ENCODE data around the gene TRIL.

Gene TRIL, protein sequence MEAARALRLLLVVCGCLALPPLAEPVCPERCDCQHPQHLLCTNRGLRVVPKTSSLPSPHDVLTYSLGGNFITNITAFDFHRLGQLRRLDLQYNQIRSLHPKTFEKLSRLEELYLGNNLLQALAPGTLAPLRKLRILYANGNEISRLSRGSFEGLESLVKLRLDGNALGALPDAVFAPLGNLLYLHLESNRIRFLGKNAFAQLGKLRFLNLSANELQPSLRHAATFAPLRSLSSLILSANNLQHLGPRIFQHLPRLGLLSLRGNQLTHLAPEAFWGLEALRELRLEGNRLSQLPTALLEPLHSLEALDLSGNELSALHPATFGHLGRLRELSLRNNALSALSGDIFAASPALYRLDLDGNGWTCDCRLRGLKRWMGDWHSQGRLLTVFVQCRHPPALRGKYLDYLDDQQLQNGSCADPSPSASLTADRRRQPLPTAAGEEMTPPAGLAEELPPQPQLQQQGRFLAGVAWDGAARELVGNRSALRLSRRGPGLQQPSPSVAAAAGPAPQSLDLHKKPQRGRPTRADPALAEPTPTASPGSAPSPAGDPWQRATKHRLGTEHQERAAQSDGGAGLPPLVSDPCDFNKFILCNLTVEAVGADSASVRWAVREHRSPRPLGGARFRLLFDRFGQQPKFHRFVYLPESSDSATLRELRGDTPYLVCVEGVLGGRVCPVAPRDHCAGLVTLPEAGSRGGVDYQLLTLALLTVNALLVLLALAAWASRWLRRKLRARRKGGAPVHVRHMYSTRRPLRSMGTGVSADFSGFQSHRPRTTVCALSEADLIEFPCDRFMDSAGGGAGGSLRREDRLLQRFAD

DNA sequence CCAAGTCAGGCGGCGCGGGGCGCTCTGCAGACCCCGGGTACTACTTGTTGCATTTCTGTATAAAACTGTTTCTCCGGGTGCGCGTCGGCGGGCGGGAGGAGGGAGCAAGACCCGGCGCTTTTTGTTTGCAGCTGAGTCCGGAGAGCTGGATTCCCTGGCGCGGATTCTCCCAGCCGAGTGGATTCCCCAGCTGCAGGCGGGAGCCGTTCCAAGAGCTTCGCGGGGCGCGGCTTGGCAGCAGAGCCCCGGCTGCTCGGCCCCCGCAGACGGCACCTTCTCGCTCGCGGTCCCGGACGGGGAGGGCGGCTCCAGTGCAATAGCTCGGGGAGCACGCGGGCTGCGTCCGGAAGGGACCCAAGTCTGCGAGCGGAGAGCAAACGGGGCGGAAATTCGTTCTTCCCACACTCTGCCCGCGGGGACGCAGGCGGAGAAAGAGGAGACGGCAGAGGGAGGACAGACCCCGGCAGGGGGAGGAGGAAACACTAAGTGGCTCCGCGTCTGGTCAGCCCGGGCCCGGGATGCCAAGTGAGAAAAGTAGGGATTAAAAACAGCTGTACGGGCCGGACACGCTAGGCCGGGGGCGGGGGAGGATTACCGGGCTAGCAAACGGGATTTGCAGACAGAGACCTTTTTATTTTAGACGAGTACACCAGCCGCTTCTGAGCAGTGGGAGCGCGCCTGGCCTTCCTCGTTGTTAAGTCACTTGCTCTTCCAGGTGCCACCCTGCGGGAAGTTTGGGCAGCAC lies at the start of gene TRIL:
Gene TRIL, minus strand, starts transcription at position 96 of the 745 bp plus-strand sequence. CDS start 284 bp downstream, outside the sequence.
- no peak for DNase-seq

DNA sequence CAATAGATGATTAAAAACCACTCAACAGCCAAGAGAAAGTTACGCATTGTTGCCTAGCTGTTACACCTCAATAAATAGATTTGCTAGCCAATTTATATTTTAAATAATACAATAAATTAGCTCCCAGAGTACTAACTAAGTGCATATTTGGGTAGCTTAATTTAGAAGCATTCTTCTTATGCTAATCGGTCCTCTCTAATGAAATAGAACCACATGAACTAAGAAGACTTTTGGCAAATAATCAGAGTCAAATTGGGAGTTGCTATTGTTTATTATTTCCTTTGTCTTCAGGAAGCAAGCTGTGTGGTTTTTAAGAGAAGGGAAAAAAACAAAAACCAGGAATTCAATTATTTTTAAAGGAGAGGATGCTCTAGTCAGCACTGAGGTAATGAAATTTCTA lies 49.0 kb upstream of the TRIL start:
- no peak for DNase-seq

DNA sequence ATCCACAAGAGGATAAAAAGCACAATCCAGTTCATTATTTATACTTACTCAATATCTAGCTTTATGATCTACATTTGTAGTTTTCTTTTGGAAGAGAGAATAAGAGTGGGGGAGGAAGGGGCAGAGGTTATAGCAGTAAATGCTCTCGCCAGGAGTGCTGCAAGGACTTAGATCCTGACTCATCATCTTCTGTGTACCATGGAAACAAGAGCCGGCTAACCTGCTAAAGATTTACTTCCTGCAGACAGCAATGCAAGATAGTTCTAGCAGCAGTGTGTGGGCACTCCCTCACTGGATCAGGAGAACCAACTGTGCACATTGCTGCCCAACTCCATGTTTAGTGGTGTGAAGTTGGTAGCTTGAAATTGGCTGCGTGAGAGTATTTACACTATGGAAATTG lies 47.7 kb upstream of the TRIL start:
- DNase-seq, result no peak

DNA sequence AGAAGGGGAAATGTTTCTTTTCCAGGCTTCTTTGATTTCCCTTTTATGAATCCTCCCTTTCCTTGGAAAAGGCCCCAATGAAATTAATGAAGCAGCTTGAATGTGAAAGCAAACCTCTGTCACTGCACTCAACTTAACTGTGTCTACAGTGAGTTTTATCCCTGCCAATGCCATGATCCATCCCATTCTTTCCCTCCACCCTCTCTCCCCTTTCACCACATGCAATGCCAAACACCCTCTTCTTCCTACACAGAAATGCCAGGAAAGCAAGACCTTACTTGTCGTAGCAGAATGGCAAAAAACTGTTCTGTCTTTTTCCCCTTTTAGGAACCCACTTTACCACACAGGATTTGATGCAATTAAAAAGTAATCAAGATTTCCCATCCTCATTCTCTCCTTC lies 47.3 kb upstream of the TRIL start:
- DNase-seq, result no peak

DNA sequence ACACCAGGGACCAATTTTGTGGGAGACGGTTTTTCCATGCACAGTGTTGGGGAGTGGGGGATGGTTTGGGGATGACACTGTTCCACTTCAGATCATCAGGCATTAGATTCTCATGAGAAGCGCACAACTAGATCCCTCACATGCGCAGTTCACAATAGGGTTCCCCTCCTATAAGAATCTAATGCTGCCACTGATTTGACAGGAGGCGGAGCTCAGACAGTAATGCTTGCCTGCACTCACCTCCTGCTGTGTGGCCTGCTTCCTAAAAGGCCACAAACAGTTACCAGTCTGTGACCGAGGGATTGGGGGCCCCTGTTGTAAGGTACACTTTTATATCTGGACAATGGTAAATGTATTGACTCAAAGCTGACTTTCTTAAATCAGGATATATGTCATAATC lies 45.6 kb upstream of the TRIL start:
- DNase-seq, result no peak

DNA sequence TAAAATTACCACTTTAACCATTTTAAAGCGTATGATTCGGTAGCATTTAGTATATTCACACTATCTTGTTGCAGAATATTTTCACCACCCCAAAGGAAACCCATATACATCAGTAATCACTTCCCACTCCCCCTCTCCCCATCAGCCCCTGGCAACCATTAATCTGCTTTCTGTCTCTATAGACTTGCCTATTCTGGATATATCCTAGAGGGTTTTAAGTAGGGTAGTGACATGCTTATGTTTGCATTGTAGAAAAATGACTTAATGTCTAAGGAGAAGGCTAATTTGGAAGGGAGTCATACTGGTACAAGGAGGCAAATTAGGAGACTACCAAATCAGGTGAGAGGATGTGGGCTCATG lies 42.6 kb upstream of the TRIL start:
- DNase-seq, result no peak

DNA sequence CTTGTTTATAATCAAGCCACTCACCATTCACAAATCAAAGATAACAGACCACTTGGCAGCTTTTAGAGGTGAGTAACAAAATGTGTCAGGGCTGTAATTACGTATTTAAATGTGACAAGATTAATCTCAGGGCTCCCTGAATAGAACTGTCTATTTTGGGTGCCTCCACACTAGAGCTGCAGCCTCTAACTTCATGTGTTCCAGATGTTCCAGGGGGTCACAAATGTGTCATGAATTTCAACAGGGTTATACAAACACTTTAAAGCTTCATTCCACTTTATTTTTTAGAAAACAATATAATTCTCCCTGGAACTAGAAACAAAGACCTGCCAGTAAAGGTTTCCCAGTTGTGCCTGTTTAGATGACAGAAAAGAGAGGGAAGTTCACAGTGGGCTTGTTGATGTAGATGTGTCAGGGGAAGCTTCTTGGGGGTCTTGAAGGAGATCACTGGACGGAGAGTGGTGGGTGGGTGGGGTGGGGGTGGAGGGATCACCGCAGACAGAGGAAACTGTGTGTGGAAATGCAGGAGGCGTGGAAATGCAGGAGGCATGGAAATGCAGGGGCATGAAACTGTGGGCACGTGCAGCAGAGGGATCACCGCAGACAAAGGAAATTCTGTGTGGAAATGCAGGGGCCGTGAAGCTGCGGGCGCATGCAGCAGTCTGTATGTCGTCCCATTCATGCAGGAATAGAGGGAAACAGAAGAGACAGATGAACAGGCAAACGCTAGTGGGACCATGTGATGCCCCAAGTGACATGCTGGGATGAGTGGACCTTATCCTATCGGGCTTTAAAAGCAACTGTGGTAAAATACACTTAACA lies 42.0 kb upstream of the TRIL start:
- no peak for DNase-seq

DNA sequence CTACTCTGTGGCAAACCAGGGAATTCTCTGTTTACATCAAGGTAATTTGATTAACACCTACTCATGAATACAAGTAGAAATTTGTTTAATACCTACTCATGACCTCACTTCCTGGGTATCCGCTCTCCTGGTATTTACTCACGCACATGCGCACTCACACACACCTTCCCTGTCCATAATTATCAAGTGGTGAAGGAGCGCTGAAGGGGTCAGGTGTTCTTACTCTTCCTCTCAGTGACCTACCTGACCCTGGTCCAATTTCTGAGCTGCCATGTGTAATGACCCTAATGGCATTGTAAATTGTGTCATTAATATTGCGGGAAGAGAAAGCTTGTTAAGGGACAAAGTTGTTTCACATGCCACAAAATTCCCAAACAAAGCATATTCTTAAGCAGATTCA lies 41.3 kb upstream of the TRIL start:
- no peak for DNase-seq

DNA sequence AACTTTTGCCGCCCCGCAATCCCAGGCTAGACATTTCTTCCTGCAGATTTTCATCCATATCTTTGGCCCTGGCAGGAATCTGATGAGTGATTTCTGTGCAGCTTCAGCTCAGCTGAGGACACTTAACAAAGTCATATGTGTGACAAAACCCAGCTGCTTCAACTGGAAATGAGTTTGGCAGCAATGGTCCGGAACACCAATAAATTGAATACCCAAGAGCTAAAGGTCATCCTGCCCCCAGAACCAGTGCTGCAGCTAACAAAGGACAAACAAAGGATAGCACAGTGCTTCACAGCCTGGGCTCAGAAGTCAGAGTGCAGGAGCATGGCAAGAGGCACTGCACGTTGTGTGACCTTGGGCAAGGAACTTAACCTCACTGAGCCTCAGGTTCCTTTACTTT lies 40.0 kb upstream of the TRIL start:
- no peak for DNase-seq

DNA sequence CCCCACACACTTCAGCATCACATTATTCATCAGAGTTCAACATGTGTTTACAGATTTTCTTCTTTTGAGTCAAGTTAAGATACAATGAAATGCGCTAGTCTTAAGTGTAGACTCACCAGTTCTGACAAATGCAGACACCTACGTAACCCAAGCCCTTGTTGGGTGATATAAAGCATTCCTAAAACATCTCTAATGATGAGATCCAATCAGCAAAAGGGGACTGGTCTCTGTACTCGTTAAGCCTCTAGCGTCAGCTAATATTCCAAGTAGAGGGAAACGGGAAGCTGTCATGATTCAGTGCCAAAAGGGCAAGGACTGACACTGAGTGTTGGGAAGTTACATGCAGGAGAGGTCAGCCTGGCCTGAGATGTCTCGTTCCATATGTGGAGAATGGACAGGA lies 38.7 kb upstream of the TRIL start:
- DNase-seq, result no peak

DNA sequence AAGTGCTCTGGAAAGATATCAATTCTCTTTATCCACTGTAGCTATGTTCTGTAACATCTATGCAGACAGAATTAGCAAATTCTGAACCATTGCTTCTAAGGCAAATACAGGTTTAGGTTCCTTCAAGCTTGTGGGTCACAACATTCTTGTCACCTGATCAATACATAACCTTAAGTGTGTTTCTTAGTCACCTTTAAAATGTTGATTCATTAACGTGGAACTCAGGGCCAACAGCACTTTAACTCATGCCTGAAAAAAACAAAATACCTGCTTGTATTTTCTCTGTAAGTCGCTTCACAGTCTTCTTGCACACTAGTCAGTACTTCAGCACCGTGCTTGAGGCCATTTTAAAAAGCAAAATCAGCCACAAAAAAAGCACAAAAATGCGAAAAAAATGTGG lies 35.2 kb upstream of the TRIL start:
- DNase-seq, result no peak

DNA sequence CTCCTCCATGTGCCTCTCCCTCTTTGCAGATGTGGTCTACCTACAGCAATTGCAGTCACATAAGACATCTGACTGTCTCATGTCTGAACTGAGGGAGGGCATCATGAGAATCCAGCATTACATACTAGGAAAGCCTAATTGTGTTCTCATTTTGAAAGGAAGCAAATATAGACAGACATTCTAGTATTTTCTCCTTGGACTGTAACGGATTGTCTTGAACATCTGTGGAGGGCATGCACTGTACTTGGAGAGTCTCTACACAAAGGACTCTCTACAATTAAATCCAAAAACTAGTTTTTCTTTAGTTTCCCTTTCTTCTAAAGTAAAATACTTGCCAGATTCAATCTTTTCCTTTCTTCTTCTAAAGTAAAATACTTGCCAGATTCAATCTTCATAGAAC lies 34.7 kb upstream of the TRIL start:
- no peak for DNase-seq

DNA sequence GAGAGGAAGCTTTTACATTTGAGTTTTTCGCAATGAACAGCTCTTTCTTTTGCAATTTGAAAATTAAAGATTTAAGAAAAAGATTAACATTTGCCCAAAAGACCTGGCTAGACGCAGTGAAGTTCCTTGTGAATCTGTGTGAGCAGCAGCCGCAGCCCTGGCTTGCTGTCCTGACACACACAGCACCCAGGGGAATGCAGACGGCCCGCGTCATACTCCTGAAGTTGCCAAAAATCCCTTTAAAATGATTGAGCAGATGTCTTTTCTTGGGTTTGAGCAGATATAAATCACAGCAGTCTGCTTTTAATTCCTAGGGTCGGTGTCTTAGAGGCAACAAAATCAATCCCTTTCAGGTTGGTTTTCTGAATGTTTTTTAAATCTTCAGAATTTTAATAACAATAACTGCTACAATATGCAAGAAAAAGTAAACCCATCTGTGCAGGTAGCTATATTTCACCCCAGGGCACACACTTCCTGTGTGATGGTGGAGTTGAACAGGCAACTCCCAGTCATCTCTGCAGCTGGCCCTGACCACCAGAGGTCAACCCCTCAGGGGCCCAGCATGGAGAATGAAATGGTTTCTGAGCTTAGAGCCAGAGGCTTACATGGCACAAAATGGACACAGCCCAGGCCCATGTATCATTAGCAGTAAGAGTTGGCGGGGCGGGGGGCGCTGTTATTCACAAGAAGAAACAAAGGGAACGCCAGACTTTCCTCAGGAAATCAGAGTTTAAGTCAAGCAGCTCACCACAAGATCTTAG lies 32.2 kb upstream of the TRIL start:
- no peak for DNase-seq

DNA sequence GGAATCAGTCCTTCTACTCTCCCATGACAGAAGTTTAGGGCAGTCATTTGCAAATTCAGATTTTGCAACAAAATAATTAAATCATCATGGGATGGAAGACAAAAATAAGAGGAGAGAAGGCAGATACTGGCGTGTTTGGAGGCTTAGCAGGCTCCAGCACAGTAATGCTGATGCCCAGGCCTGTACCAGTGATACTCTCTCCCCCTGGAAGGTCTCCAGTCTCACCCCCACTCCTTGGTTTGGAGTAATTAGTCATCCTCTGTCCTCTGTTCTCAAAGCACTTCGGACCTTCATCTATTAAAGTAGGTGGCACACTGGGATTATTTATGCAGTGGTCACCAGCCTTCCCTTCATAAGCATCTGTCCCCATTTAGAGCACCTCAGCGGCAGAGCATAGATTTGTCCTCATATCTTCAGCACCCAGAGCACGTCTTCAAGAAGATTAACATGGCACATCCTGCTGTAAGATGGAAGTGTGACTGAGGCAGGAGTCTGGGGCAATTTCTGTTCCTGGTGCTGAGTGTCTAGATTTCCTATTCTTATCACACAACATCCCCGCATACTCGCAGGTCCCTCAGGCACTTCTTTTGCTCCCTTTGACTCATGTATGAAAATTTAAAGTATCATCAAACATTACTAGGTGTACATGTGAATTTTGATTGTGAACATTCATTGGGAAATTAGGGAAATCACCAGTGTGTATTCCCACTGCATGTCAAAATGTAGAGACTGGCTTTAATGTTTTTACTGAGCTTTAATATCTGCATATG lies 31.3 kb upstream of the TRIL start:
- no peak for DNase-seq

DNA sequence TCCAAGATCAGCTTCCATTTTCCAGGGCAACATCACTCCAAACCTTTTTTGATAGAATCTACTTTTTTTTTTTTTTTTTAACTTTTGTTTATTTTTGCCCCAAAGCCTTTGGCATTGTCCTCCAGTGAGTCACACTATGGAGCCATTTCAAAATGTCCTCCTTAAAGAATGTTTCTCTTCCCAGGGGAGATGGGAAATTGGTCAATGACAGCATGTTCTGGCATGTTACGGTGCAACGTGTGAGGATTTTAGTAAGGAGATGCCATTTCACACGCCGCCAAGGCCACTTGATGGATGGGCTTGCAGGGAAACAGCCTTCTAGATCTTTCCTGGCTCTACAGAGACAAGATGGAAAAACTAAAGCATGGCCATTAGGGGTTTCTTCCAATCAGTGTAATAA lies 30.7 kb upstream of the TRIL start:
- no peak for DNase-seq

DNA sequence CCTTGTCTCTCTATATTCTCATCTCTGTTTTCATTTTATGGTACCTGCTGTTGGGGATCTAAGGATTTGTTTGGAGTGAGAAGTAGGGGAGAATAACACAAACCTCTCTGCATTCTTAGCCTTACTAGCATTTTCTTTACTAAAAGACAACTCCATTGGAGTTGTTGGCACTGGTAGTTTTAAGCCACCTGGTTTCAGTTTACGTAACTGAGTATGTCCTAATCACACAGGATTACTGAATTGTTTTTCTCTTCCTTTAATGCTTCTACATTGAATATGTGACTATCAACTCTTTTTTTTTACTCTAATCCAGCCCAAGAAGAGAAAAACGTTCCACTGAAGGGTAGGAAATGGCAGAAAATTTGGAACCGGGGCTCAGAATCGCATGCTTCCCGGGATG lies 30.0 kb upstream of the TRIL start:
- no peak for DNase-seq

DNA sequence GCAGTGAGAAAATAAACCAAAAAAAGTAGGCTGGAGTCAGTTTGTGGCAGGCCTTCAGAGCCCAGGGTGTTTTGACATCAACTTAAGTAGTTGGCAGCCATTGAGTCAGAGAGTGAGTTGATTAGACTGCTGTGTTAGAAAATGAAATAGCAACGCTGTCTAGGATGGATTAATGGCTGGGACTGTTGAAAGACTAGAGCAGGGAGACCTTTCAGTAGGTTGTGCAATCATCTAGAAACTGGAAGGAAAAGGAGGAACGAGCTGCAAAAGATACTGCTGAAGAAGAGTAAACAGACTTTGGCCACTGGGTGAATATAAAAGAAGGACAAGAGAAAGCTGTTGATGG lies 28.6 kb upstream of the TRIL start:
- no peak for DNase-seq

DNA sequence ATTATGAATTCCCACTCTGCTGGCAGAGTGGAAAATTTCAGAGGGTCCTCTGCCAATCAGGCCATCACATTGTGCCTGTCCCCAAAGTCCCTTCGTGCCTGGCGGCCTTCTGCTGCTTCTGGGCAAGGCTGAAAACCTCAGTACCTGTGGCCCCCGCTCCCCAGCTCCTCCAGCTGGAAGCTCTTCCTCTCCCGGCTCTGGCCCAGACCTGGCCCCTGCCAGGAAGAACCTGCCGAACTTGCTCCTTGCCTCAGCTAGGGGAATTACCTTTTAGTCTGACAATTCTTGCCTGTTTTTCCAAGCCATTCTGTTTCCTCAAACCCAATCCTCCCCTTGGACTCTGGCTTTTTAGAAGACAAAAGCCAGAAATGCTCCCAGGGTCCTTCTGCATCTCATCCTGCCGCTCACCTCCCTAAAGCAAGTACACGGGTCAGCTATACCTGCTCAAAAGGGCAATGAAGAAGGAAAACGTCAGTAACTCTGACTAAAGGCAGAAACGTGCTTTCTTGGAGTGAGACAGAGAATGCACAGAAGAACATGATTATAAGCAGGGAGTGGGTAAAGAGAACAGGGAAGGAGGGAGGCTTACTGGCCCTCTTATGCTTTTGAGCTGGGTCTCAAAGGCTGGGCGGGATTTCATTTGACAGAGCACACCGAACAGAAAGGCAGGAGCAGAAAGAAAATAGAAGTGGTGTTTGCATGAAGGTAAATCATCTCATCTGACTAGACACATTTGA lies 28.1 kb upstream of the TRIL start:
- no peak for DNase-seq

DNA sequence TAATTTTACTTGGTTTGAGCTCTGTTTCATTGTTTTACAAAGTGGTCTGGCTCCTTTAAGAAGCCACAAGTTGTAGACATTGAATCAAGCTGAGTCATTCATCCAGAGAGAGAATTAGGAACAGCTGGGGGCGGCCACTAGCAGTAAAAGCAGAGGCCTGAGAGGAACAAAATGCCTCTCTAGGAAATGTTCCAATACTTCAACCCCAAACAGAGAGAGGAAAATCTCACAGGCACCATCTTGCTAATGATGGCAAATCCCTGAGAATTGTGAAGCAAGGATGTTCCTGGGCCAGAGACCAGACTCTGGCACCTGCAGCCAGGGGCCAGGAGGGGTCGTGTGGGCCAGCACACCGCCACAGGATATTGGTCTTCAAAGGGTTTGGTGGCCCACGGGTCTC lies 26.5 kb upstream of the TRIL start:
- no peak for DNase-seq

DNA sequence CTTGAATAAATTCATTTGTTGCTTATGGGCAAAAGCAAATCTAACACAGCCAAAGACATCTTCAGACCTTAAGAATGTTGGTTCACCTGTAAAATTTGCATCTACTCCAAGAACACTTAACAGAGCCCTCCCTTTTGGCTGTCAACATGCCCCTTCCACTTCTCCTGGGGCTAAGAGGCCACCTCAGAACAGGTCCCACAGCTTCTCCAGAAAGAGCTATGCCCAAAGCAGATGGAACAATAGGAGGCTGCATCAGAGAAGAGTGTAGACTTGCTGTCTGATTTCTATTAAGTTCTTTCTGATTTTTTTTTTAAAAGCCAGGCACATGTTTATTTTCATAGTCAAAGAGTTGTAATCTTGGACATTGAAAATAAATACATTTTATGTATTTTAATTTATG lies 26.1 kb upstream of the TRIL start:
- DNase-seq, result no peak

Measured in CD4-positive, alpha-beta T cell treated with Interleukin-10 for 1 hour (primary cell).